GM23338 (cell line): ENCODE measurements around the gene XRCC5. TPM values are rescaled to one million over a fixed set of nuclear protein-coding genes. Genes with fewer than 3 reads are reported as not detected.

Experiments
- ATAC-seq: fragments of 200-7000 bp; cut with Tn5 transposase; 3 replicates; pipeline ENCODE4 v1.9.1; 2020
- DNase-seq: peaks from one replicate; pipeline ENCODE4 v3.0.0-alpha.2; 2015; ENCODE audit warnings: low spot score
- H2AFZ ChIP-seq: fragments of 200-600 bp; sonication (generic); 2 replicates; pipeline ENCODE4 v1.8.0; 2016; ENCODE audit warnings: antibody characterized with exemption, mild to moderate bottlenecking, moderate library complexity
- H3F3A ChIP-seq: fragments of 200-600 bp; sonication (generic); replicated peaks from 2 replicates; pipeline ENCODE4 v1.8.0; 2017; ENCODE audit warnings: antibody characterized with exemption, mixed run types, low read depth
- H3K27ac ChIP-seq: fragments of 200-600 bp; sonication (generic); 2 replicates; pipeline ENCODE4 v1.6.1; 2016; ENCODE audit warnings: low read depth
- H3K27me3 ChIP-seq: fragments of 200-600 bp; sonication (generic); 2 replicates; pipeline ENCODE4 v1.8.0; 2016; ENCODE audit warnings: mild to moderate bottlenecking, mixed run types, moderate library complexity; ENCODE audit not compliant: insufficient read depth
- H3K36me3 ChIP-seq: fragments of 200-600 bp; sonication (generic); 2 replicates; pipeline ENCODE4 v1.8.0; 2016; ENCODE audit warnings: mild to moderate bottlenecking; ENCODE audit not compliant: insufficient read depth
- H3K4me1 ChIP-seq: fragments of 200-600 bp; sonication (generic); 2 replicates; pipeline ENCODE4 v1.8.0; 2016; ENCODE audit warnings: mild to moderate bottlenecking, moderate library complexity; ENCODE audit not compliant: insufficient read depth
- H3K4me2 ChIP-seq: fragments of 200-600 bp; sonication (generic); 2 replicates; pipeline ENCODE4 v1.7.1; 2017; ENCODE audit warnings: mixed run types
- H3K4me3 ChIP-seq: fragments of 200-600 bp; sonication (generic); 2 replicates; pipeline ENCODE4 v1.6.1; 2016; ENCODE audit warnings: mixed run types
- H3K79me2 ChIP-seq: fragments of 200-600 bp; sonication (generic); replicated peaks from 2 replicates; pipeline ENCODE4 v1.8.0; 2017; ENCODE audit warnings: mild to moderate bottlenecking; ENCODE audit not compliant: insufficient read depth
- H3K9me2 ChIP-seq: fragments of 200-600 bp; sonication (generic); 2 replicates; pipeline ENCODE4 v1.8.0; 2017; ENCODE audit not compliant: insufficient read depth
- H4K20me1 ChIP-seq: fragments of 200-600 bp; sonication (generic); replicated peaks from 2 replicates; pipeline ENCODE4 v1.8.0; 2017; ENCODE audit warnings: mild to moderate bottlenecking; ENCODE audit not compliant: insufficient read depth
- H3K27ac Mint-ChIP-seq: 2 replicates; pipeline ENCODE4 v1.8.0; 2020; ENCODE audit warnings: inconsistent platforms, mild to moderate bottlenecking, moderate library complexity, mixed read lengths
- H3K27me3 Mint-ChIP-seq: 3 replicates; pipeline ENCODE4 v1.8.0; 2022; ENCODE audit warnings: low read depth, mild to moderate bottlenecking, moderate library complexity, mixed read lengths, inconsistent platforms; ENCODE audit not compliant: insufficient read depth, poor library complexity
- H3K36me3 Mint-ChIP-seq: 3 replicates; pipeline ENCODE4 v1.8.0; 2021; ENCODE audit warnings: low read depth, mild to moderate bottlenecking, inconsistent platforms, moderate library complexity, mixed read lengths
- H3K4me1 Mint-ChIP-seq: 3 replicates; pipeline ENCODE4 v1.8.0; 2020; ENCODE audit warnings: mild to moderate bottlenecking, inconsistent platforms, mixed read lengths
- H3K4me3 Mint-ChIP-seq: 3 replicates; pipeline ENCODE4 v1.8.0; 2021; ENCODE audit warnings: moderate library complexity, mild to moderate bottlenecking, inconsistent platforms, mixed read lengths
- H3K9me3 Mint-ChIP-seq: 3 replicates; pipeline ENCODE4 v1.8.0; 2020; ENCODE audit warnings: moderate library complexity, mild to moderate bottlenecking, inconsistent platforms, mixed read lengths
- CREB1 ChIP-seq: fragments of 250-450 bp; sonication (Bioruptor Pico); IDR thresholded peaks from 2 replicates; pipeline ENCODE4 v1.5.0; 2020; ENCODE audit warnings: low read depth, mild to moderate bottlenecking, moderate library complexity
- CTCF ChIP-seq, 2 experiments: fragments of 200-600 bp in 1 of 2; sonication (generic) in 1 of 2; conservative IDR thresholded peaks; 2 replicates each; pipeline versions ENCODE4 v1.5.1 to v1.6.1; 2016 to 2017; ENCODE audit warnings: antibody characterized with exemption in 2 of 2, low read depth in 2 of 2, mild to moderate bottlenecking in 2 of 2, moderate library complexity in 1 of 2
- ETS1 ChIP-seq: IDR thresholded peaks from 2 replicates; pipeline ENCODE4 v1.6.1; 2016; ENCODE audit warnings: antibody characterized with exemption
- EZH2 ChIP-seq: fragments of 200-600 bp; sonication (generic); IDR thresholded peaks from one replicate; pipeline ENCODE4 v1.8.0; 2017; ENCODE audit warnings: antibody characterized with exemption, mild to moderate bottlenecking, low read depth; ENCODE audit not compliant: unreplicated experiment
- EZH2phosphoT487 ChIP-seq: fragments of 200-600 bp; sonication (generic); IDR thresholded peaks from one replicate; pipeline ENCODE4 v1.8.1; 2018; ENCODE audit warnings: antibody characterized with exemption; ENCODE audit not compliant: unreplicated experiment
- JUNB ChIP-seq: IDR thresholded peaks from one replicate; pipeline ENCODE4 v1.6.1; 2016; ENCODE audit warnings: antibody characterized with exemption; ENCODE audit not compliant: unreplicated experiment
- NANOG ChIP-seq: IDR thresholded peaks from 2 replicates; pipeline ENCODE4 v1.6.1; 2016; ENCODE audit warnings: antibody characterized with exemption, borderline replicate concordance
- POLR2AphosphoS5 ChIP-seq: IDR thresholded peaks from 2 replicates; pipeline ENCODE4 v1.6.1; 2016; ENCODE audit warnings: antibody characterized with exemption, low read depth
- REST ChIP-seq: IDR thresholded peaks from one replicate; pipeline ENCODE4 v1.6.1; 2018; ENCODE audit warnings: antibody characterized with exemption; ENCODE audit not compliant: unreplicated experiment
- STAT1 ChIP-seq: IDR thresholded peaks from one replicate; pipeline ENCODE4 v1.6.1; 2016; ENCODE audit warnings: antibody characterized with exemption; ENCODE audit not compliant: unreplicated experiment
- ZNF114 ChIP-seq: fragments of 250-450 bp; sonication (Bioruptor Pico); IDR thresholded peaks from 2 replicates; pipeline ENCODE4 v1.5.0; 2020; ENCODE audit warnings: mild to moderate bottlenecking, moderate library complexity
- ZNF331 ChIP-seq: fragments of 250-450 bp; sonication (Bioruptor Pico); IDR thresholded peaks from 2 replicates; pipeline ENCODE4 v1.5.0; 2020; ENCODE audit warnings: low read depth, mild to moderate bottlenecking, moderate library complexity
- ZNF462 ChIP-seq: fragments of 250-450 bp; sonication (Bioruptor Pico); IDR thresholded peaks from 2 replicates; pipeline ENCODE4 v1.5.0; 2020; ENCODE audit warnings: mild to moderate bottlenecking, moderate library complexity
- polyA plus RNA-seq: library from polyadenylated mRNA; unstranded; fragments of >200 nt; fragmentation: Nextera tagmentation; extraction: Ambion mirVana; gene quantifications from 2 replicates; pipeline ENCODE4 v1.2.1, GENCODE V29; 2016
- total RNA-seq: library from RNA; depleted of rRNA; stranded (reverse); fragments of >200 nt; shearing (Covaris generic); gene quantifications from 2 replicates; pipeline ENCODE4 v1.2.3, GENCODE V29; 2014

XRCC5 gene
- total and polyA plus RNA-seq, 2 experiments from 2014 or later: 499 to 524 TPM

GRCh38 chr2:216071111-216071851, 37.9 kb upstream of the XRCC5 start:
- Histone ChIP-seq H3K4me1 (no peaks in the 10 kb centered on the region), H3K27ac (no peak overlapping the region), H3K27me3 (no peaks in the 10 kb centered on the region), H3F3A (no peaks in the 10 kb centered on the region), H3K79me2 (no peaks in the 10 kb centered on the region; the same call in 1 of the 2 replicates), H3K36me3 (0 out of 2 replicates have a peak, but pooled peaks cover 3% of the 10 kb centered on the region), H3K4me2 (no peak overlapping the region), H4K20me1 (peaks cover 8% of the 10 kb centered on the region), H2AFZ (no peak overlapping the region), H3K4me3 (no peak overlapping the region), H3K9me2 (no peaks in the 10 kb centered on the region)
- Mint-ChIP-seq H3K9me3 (no peaks in the 10 kb centered on the region; the same call in 2 of the 3 replicates), H3K36me3 (no peaks in the 10 kb centered on the region), H3K27ac (no peak overlapping the region), H3K27me3 (no peaks in the 10 kb centered on the region), H3K4me3 (no peak overlapping the region), H3K4me1 (peaks cover 5% of the 10 kb centered on the region)
- TF ChIP-seq EZH2 (no peak), CREB1 (CRISPR knock-in tag) (no peak), CTCF (conservative IDR thresholded peaks at IDR 0.05; ENCODE audit: low read depth in 2 of 2) (no peak), STAT1 (no peak), ZNF462 (no peak), REST (no peak), ZNF331 (CRISPR knock-in tag) (no peak), POLR2AphosphoS5 (no peak), ZNF114 (CRISPR knock-in tag) (no peak), ETS1 (no peak), NANOG (no peak), EZH2phosphoT487 (no peak), JUNB (no peak)
- ATAC-seq (no peak), DNase-seq (no peak)
